GM12891 (cell line): ENCODE results near the gene TSPAN16.

Source experiments
- POLR2A ChIP-seq: IDR thresholded peaks from 2 replicates; pipeline ENCODE4 v1.6.1; 2011; ENCODE audit warnings: low read depth, low read length, control low read depth
- POLR2AphosphoS5 ChIP-seq: IDR thresholded peaks from 2 replicates; pipeline ENCODE4 v1.6.1; 2011; ENCODE audit warnings: low read depth, low read length, control low read depth
- POU2F2 ChIP-seq: IDR thresholded peaks from 2 replicates; pipeline ENCODE4 v1.6.1; 2011; ENCODE audit warnings: low read depth, mild to moderate bottlenecking, control low read depth, low read length, moderate library complexity
- SPI1 ChIP-seq: IDR thresholded peaks from 2 replicates; pipeline ENCODE4 v1.6.1; 2011; ENCODE audit warnings: low read depth, low read length, control low read depth
- TAF1 ChIP-seq: IDR thresholded peaks from 2 replicates; pipeline ENCODE4 v1.6.1; 2011; ENCODE audit warnings: low read depth, low read length, control low read depth

DNA sequence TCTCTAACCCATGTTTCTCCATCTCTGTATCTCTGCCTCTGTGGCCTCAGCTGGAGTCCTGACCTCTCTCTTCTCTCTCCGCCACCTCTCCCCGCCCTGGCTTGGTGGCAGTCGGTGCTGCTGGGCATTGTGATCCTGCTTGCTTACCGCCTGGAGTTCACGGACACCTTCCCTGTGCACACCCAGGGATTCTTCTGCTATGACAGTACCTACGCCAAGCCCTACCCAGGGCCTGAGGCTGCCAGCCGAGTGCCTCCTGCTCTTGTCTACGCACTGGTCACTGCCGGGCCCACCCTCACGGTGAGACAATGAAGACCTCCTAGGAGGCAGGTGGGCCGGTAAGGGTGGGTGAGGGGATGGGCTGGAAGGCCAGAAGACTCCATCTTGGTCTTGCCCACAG is 63.5 kb downstream of the TSPAN16 start:
- TF ChIP-seq TAF1, result no peak
- TF ChIP-seq POLR2A, result no peak
- no peak for TF ChIP-seq POLR2AphosphoS5
- TF ChIP-seq SPI1, result no peak
- no peak for TF ChIP-seq POU2F2
